Activated gamma-delta T cell treated with anti-CD3 and anti-CD28 coated beads, Interleukin-2, amount 50 U/mL, for 16 hours (primary cell): ENCODE data around the gene CFI.

Experiments
- DNase-seq: peaks from one replicate; pipeline ENCODE4 v3.0.0-alpha.2; 2020; ENCODE audit warnings: low read depth

Gene CFI

GRCh38 chr4:109730619-109731545 is 70.9 kb downstream of the CFI start:
- no peak for DNase-seq

- DNase-seq = peak; percentile 59
Measured at GRCh38 chr4:109729718-109730618, 71.8 kb downstream of the CFI start, which contains the start of gene PLA2G12A. TSS of gene PLA2G12A (minus strand) at chr4:109730070. CDS start at chr4:109729809, 261 bp downstream.

GRCh38 chr4:109729117-109729717 is 72.6 kb downstream of the CFI start:
- DNase-seq = peak; percentile 3

- DNase-seq = no peak
Measured at GRCh38 chr4:109728385-109728784, 73.4 kb downstream of the CFI start.

GRCh38 chr4:109723110-109723509 is 78.7 kb downstream of the CFI start:
- no peak for DNase-seq

GRCh38 chr4:109722357-109722756 is 79.4 kb downstream of the CFI start:
- DNase-seq = no peak

GRCh38 chr4:109721033-109721432 is 80.8 kb downstream of the CFI start:
- DNase-seq = no peak

- DNase-seq = no peak
Measured at GRCh38 chr4:109719604-109720003, 82.2 kb downstream of the CFI start.

GRCh38 chr4:109718759-109719158 is 83.0 kb downstream of the CFI start:
- no peak for DNase-seq

- no peak for DNase-seq
Measured at GRCh38 chr4:109713500-109713899, 88.3 kb downstream of the CFI start.

GRCh38 chr4:109708990-109709389 is 92.8 kb downstream of the CFI start:
- DNase-seq = no peak

GRCh38 chr4:109708435-109708834 is 93.4 kb downstream of the CFI start:
- no peak for DNase-seq

- DNase-seq = no peak
Measured at GRCh38 chr4:109703664-109704361, 98.0 kb downstream of the CFI start.

- peak; percentile 50 for DNase-seq
Measured at GRCh38 chr4:109702950-109703663, 98.7 kb downstream of the CFI start, which contains the start of gene CASP6. TSS of gene CASP6 (minus strand) at chr4:109703445. CDS start at chr4:109703395, 50 bp downstream.

GRCh38 chr4:109701566-109702410 is 100.0 kb downstream of the CFI start:
- DNase-seq = no peak

- DNase-seq = no peak
Measured at GRCh38 chr4:109699553-109700225, 102.1 kb downstream of the CFI start.

GRCh38 chr4:109698656-109699055 is 103.1 kb downstream of the CFI start:
- no peak for DNase-seq

- DNase-seq = no peak
Measured at GRCh38 chr4:109691411-109691920, 110.3 kb downstream of the CFI start.
